HepG2 (cell line): ENCODE measurements around the gene MYL12B. TPM values are rescaled to one million over a fixed set of nuclear protein-coding genes. Genes with fewer than 3 reads are reported as not detected.

Experiments
- AKNA ChIP-seq: sonication (generic); formaldehyde crosslinking; IDR thresholded peaks from 2 replicates; pipeline ENCODE4 v1.4.0; 2020; ENCODE audit warnings: missing genetic modification reagents, borderline replicate concordance
- ARID4A ChIP-seq: sonication (generic); formaldehyde crosslinking; IDR thresholded peaks from 2 replicates; pipeline ENCODE4 v1.5.0; 2020; ENCODE audit warnings: mild to moderate bottlenecking, missing genetic modification reagents, borderline replicate concordance
- BORCS8-MEF2B ChIP-seq: sonication (generic); formaldehyde crosslinking; IDR thresholded peaks from 2 replicates; pipeline ENCODE4 v1.8.0; 2022; ENCODE audit warnings: mild to moderate bottlenecking, missing genetic modification reagents
- DR1 ChIP-seq: sonication (generic); formaldehyde crosslinking; IDR thresholded peaks from 2 replicates; pipeline ENCODE4 v1.8.0; 2021; ENCODE audit warnings: mild to moderate bottlenecking, missing genetic modification reagents, inconsistent platforms
- HNRNPL ChIP-seq: fragments of 200-400 bp; formaldehyde crosslinking; IDR thresholded peaks from 2 replicates; pipeline ENCODE4 v1.6.1; 2017; ENCODE audit warnings: mild to moderate bottlenecking, low read depth, low read length
- HOXA5 ChIP-seq: sonication (generic); formaldehyde crosslinking; IDR thresholded peaks from 2 replicates; pipeline ENCODE4 v1.4.0; 2020; ENCODE audit warnings: missing genetic modification reagents
- PHB2 ChIP-seq: fragments of 450-650 bp; IDR thresholded peaks from 2 replicates; pipeline ENCODE4 v1.6.1; 2018; ENCODE audit not compliant: partially characterized antibody
- SAFB2 ChIP-seq: sonication (generic); formaldehyde crosslinking; IDR thresholded peaks from 2 replicates; pipeline ENCODE4 v1.5.1; 2020; ENCODE audit warnings: missing genetic modification reagents, low read depth, mild to moderate bottlenecking, borderline replicate concordance
- TRAFD1 ChIP-seq: sonication (generic); formaldehyde crosslinking; IDR thresholded peaks from 2 replicates; pipeline ENCODE4 v1.5.1; 2020; ENCODE audit warnings: missing genetic modification reagents, mild to moderate bottlenecking, borderline replicate concordance
- ZBTB20 ChIP-seq: sonication (generic); formaldehyde crosslinking; IDR thresholded peaks from 2 replicates; pipeline ENCODE4 v1.8.1; 2023; ENCODE audit warnings: missing genetic modification reagents, low read depth, mild to moderate bottlenecking, borderline replicate concordance
- ZNF382 ChIP-seq: sonication (generic); formaldehyde crosslinking; IDR thresholded peaks from 2 replicates; pipeline ENCODE4 v1.5.0; 2020; ENCODE audit warnings: missing genetic modification reagents, mild to moderate bottlenecking, borderline replicate concordance
- ZNF557 ChIP-seq: sonication (generic); formaldehyde crosslinking; IDR thresholded peaks from 2 replicates; pipeline ENCODE4 v1.4.0; 2020; ENCODE audit warnings: missing genetic modification reagents
- ZNF577 ChIP-seq: sonication (generic); formaldehyde crosslinking; IDR thresholded peaks from 2 replicates; pipeline ENCODE4 v1.4.0; 2020; ENCODE audit warnings: mild to moderate bottlenecking, low read depth, missing genetic modification reagents, borderline replicate concordance
- ZNF672 ChIP-seq: sonication (generic); formaldehyde crosslinking; IDR thresholded peaks from 2 replicates; pipeline ENCODE4 v1.8.1; 2022; ENCODE audit warnings: missing genetic modification reagents
- ZNF678 ChIP-seq: sonication (generic); formaldehyde crosslinking; IDR thresholded peaks from 2 replicates; pipeline ENCODE4 v1.4.0; 2020; ENCODE audit warnings: mild to moderate bottlenecking, missing genetic modification reagents
- polyA plus RNA-seq, 8 experiments: library from polyadenylated mRNA; depleted of rRNA in 3 of 8; stranded (reverse) in 7 of 8; unstranded in 1 of 8; fragments of >200 nt; fragmentation: Illumina TruSeq in 4 of 8; extraction: Trizol in 4 of 8; gene quantifications; 2 replicates each; pipeline versions ENCODE4 v1.2.1 to v1.2.3, GENCODE V29; 2011 to 2016; ENCODE audit warnings: low read depth in 4 of 8, missing spikeins in 1 of 8, mixed read lengths in 1 of 8; ENCODE audit not compliant: insufficient read depth in 1 of 8
- total RNA-seq, 5 experiments: library from RNA; depleted of rRNA; stranded (reverse); fragments of >200 nt; fragmentation: Illumina TruSeq; extraction: Trizol; gene quantifications; 2 replicates each; pipeline ENCODE4 v1.2.3, GENCODE V29; 2016; ENCODE audit warnings: low read depth in 1 of 5

The MYL12B gene
- total and polyA plus RNA-seq, 2 of the 13 experiments (the other 11 are each of a cell fraction or from before 2014, with no cell fraction given), result 265 to 340 TPM

- TF ChIP-seq PHB2 (no peak), ZNF577 (CRISPR knock-in tag) (no peak), DR1 (CRISPR knock-in tag) (peak; percentile 51), ZNF672 (CRISPR knock-in tag) (no peak), TRAFD1 (CRISPR knock-in tag) (no peak), SAFB2 (no peak), BORCS8-MEF2B (CRISPR knock-in tag) (peak; percentile 57; the same call in 1 of the 2 replicates), ZNF382 (CRISPR knock-in tag) (no peak), HOXA5 (CRISPR knock-in tag) (peak; percentile 80; the same call in 1 of the 2 replicates), ARID4A (CRISPR knock-in tag) (peak; percentile 97), ZNF557 (0 out of 2 replicates have a peak, but pooled peaks have one; percentile 22), ZNF678 (CRISPR knock-in tag) (no peak), AKNA (CRISPR knock-in tag) (no peak), HNRNPL (0 out of 2 replicates have a peak, but pooled peaks have one; percentile 42), ZBTB20 (no peak)
Measured at GRCh38 chr18:3261373-3262233, at the start of gene MYL12B (continued).
